ENCODE measurements around the gene CRAMP1. TPM values are rescaled to one million over a fixed set of nuclear protein-coding genes. Genes with fewer than 3 reads are reported as not detected.

CRAMP1 gene
- total RNA-seq, 1 experiment from 2014 or later = 22.9 TPM

- TF ChIP-seq REST (IDR thresholded peaks at IDR 0.05; ENCODE audit: low read depth) = no peak
Observed at GRCh38 chr16:1705688-1706385, 93.7 kb downstream of the CRAMP1 start, which contains the start of gene MAPK8IP3 (continued).

DNA sequence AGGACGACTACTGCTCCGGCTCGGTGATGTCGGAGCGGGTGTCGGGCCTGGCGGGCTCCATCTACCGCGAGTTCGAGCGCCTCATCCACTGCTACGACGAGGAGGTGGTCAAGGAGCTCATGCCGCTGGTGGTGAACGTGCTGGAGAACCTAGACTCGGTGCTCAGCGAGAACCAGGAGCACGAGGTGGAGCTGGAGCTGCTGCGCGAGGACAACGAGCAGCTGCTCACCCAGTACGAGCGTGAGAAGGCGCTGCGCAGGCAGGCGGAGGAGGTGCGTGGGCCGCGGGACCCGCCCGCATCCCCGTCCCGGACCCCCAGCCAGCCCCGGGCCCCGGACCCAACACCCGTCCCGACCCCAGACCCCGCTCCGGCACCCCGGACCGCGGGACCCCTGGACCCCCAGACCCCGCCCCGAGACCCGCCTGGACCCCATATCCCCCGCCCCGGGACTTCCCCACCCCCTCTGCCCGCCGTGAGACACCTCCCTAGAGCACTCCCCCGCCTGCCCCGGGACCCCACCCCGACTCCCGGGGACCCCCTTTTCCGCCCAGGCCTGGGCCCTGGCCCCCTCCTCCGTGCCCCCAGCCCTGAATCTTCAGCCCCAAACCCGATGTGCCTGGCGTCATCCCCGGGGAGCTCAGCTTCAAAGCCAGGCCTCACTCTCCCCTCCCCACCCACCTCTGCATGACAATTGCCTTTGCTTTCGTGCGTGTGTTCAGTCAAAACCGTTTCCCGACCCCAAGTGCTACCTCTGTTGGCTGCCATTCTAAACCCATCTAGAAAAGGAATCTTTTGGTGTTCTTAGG, 94.4 kb downstream of the CRAMP1 start:
- CTCF ChIA-PET = interaction anchor here (0.9 to 1.7 kb wide), 15 partner anchors 9 to 76 kb away, joined by 3 to 12 read pairs (median 5); partner anchors contain the start of genes EME2, JPT2, MRPS34 and NUBP2
- peak overlapping the region; percentile 87 for H3K9ac ChIP-seq (ENCODE audit: low read length)

More for the DNA sequence above, 94.4 kb downstream of the CRAMP1 start:
- DNase-seq (ENCODE audit: low read depth, low spot score) (no peak), ATAC-seq (peak; percentile 52)
- ChIA-PET RAD21 (ENCODE audit: low non-redundant PET in 1 of 2, low total read pairs in 2 of 2, uncharacterized antibody in 2 of 2, unreplicated experiment in 2 of 2) (no interaction called here), POLR2A (interaction anchor here (0.6 to 1.8 kb wide), 4 partner anchors 8 to 29 kb away, joined by 3 to 7 read pairs (median 3); partner anchors contain the start of gene JPT2)
- TF ChIP-seq ZFX (IDR thresholded peaks at IDR 0.05) (peak; percentile 64; the same call in 1 of the 2 replicates), CEBPB (IDR thresholded peaks at IDR 0.05; ENCODE audit: low read depth) (no peak), YY1 (IDR thresholded peaks at IDR 0.05; ENCODE audit: extremely low read depth, insufficient replicate concordance, low read depth, low read length) (no peak), TCF7L2 (IDR thresholded peaks at IDR 0.05; ENCODE audit: borderline replicate concordance, extremely low read depth, insufficient read depth, insufficient read length) (no peak), ZNF274 (IDR thresholded peaks at IDR 0.05; ENCODE audit: low read depth, low read length) (no peak), SRF (IDR thresholded peaks at IDR 0.05; ENCODE audit: low read depth) (no peak), FOSL1 (IDR thresholded peaks at IDR 0.05; ENCODE audit: low read depth) (no peak)
- no TSS peak for BruUV-seq (replicated peaks)
- H4K20me1 ChIP-seq (ENCODE audit: insufficient read depth) = peaks cover 3% of the 10 kb centered on the region; the same call in 1 of the 2 replicates
- H3K36me3 ChIP-seq (ENCODE audit: control insufficient read depth in 1 of 2, insufficient read depth in 2 of 2, low read length in 2 of 2) = peaks cover 7 to 8% of the 10 kb centered on the region in 2 experiments; a peak in 1 of 4 replicates
- H3K4me3 ChIP-seq (replicated peaks in 1 of 2; ENCODE audit: low read depth in 1 of 2, low read length in 2 of 2) = peak overlapping the region; percentile 62 to 96
- H3K27ac ChIP-seq (ENCODE audit: low read depth, low read length) = peak overlapping the region; percentile 82
- H3K4me1 ChIP-seq (ENCODE audit: control insufficient read depth in 1 of 2, insufficient read depth in 2 of 2, low read length in 2 of 2) = peaks cover 11 to 20% of the 10 kb centered on the region in 2 experiments
- H3K9me3 ChIP-seq (ENCODE audit: control insufficient read depth in 1 of 2, insufficient read depth in 1 of 2, low read depth in 1 of 2, low read length in 2 of 2) = no peaks in the 10 kb centered on the region
- H3K79me2 ChIP-seq (ENCODE audit: insufficient read depth, low read length) = peaks cover 53% of the 10 kb centered on the region
- intact Hi-C loops (cut with micrococcal nuclease) = loop anchor here (1.0 kb wide), 1 partner anchor 28 kb away; the partner anchor contains the start of gene JPT2
- H3K9me2 ChIP-seq (ENCODE audit: insufficient read depth) = no peaks in the 10 kb centered on the region
- no peaks in the 10 kb centered on the region for H3K27me3 ChIP-seq (ENCODE audit: insufficient read depth, low read length)
- peak overlapping the region; percentile 97 for H3K4me2 ChIP-seq (ENCODE audit: low read length)
- H2AFZ ChIP-seq (ENCODE audit: low read depth, low read length, poor library complexity, severe bottlenecking) = no peak overlapping the region
